ENCODE measurements around the gene TICRR.

GRCh38 chr15:89654301-89654761 lies 79.1 kb downstream of the TICRR start:
- no peak for TF ChIP-seq CTCF (IDR thresholded peaks at IDR 0.05; ENCODE audit: low read depth, low read length, missing input control)
- TF ChIP-seq REST (IDR thresholded peaks at IDR 0.05), result no peak

All from liver (tissue), 2 donors.